ENCODE data around the gene PCDHB12.
"Not testable (repeated sequence)": the region's sequence is repeated elsewhere in the genome, so short reads cannot be mapped to it uniquely, and the experiment has no call there.

Gene PCDHB12

DNA sequence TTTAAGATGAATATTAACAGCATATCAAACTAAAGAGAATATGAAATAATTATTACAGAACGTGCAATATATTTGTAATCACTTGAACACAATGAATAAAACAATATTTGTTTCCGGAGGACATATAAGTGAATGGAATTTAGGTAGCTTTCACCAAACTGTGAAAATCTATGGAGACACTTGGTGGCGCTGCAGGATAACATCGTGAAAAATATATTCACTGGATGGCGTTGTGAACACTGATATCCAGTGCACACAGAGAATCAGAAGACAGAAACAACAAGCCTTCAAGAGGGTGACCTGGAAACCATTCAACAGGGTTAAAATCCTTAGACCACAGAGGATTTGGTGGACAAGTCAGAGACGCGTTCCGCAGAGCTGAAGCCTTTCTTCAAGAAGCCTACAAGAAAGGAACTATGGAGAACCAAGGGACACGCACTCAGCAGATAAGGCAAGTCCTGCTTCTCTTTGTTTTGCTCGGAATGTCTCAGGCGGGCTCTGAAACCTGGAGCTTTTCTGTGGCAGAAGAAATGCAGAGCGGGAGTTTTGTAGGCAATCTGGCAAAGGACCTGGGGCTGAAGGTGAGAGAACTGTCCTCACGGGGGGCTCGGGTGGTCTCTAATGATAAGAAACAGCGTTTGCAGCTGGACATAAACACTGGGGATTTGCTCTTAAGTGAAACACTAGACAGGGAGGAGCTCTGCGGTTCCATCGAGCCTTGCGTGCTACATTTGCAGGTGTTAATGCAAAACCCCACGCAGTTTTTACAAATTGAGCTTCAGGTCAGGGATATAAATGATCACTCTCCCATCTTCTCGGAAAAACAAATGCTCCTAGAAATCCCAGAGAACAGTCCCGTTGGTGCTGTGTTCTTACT lies 8.9 kb upstream of the PCDHB12 start, which contains the start of gene PCDHB11:
TSS of gene PCDHB11 (plus strand) at position 269 of the 877 bp plus-strand sequence. CDS start at position 417, 148 bp downstream.
- ChIA-PET POLR2A (no interaction called here), CTCF (interaction anchor here (1.2 kb wide), 2 partner anchors 23 to 46 kb away, joined by 3 read pairs; no protein-coding TSS in a partner anchor)
- TF ChIP-seq, protein P1, sequence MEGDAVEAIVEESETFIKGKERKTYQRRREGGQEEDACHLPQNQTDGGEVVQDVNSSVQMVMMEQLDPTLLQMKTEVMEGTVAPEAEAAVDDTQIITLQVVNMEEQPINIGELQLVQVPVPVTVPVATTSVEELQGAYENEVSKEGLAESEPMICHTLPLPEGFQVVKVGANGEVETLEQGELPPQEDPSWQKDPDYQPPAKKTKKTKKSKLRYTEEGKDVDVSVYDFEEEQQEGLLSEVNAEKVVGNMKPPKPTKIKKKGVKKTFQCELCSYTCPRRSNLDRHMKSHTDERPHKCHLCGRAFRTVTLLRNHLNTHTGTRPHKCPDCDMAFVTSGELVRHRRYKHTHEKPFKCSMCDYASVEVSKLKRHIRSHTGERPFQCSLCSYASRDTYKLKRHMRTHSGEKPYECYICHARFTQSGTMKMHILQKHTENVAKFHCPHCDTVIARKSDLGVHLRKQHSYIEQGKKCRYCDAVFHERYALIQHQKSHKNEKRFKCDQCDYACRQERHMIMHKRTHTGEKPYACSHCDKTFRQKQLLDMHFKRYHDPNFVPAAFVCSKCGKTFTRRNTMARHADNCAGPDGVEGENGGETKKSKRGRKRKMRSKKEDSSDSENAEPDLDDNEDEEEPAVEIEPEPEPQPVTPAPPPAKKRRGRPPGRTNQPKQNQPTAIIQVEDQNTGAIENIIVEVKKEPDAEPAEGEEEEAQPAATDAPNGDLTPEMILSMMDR (IDR thresholded peaks at IDR 0.05; ENCODE audit: control extremely low read depth, extremely low read depth, low read depth, missing control alignments) = no peak
- no peak for DNase-seq (ENCODE audit: extremely low spot score)

DNA sequence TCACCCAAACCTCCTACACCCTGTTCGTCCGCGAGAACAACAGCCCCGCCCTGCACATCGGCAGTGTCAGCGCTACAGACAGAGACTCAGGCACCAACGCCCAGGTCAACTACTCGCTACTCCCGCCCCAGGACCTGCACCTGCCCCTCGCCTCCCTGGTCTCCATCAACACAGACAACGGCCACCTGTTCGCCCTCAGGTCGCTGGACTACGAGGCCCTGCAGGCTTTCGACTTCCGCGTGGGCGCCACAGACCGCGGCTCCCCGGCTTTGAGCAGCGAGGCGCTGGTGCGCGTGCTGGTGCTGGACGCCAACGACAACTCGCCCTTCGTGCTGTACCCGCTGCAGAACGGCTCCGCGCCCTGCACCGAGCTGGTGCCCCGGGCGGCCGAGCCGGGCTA lies 7.4 kb upstream of the PCDHB12 start:
- POLR2A ChIA-PET; DNase-seq (ENCODE audit: extremely low spot score); CTCF ChIA-PET: not testable (repeated sequence)

DNA sequence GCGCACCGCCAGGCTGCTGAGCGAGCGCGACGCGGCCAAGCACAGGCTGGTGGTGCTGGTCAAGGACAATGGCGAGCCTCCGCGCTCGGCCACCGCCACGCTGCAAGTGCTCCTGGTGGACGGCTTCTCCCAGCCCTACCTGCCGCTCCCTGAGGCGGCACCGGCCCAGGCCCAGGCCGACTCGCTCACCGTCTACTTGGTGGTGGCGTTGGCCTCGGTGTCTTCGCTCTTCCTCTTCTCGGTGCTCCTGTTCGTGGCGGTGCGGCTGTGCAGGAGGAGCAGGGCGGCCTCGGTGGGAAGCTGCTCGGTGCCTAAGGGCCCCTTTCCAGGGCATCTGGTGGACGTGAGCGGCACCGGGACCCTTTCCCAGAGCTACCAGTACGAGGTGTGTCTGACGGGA lies 6.9 kb upstream of the PCDHB12 start:
- POLR2A ChIA-PET, CTCF ChIA-PET: not testable (repeated sequence)

DNA sequence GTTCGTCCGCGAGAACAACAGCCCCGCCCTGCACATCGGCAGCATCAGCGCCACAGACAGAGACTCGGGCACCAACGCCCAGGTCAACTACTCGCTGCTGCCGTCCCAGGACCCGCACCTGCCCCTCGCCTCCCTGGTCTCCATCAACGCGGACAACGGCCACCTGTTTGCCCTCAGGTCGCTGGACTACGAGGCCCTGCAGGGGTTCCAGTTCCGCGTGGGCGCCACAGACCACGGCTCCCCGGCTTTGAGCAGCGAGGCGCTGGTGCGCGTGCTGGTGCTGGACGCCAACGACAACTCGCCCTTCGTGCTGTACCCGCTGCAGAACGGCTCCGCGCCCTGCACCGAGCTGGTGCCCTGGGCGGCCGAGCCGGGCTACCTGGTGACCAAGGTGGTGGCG lies 1.8 kb downstream of the PCDHB12 start:
- DNase-seq (ENCODE audit: extremely low spot score); POLR2A ChIA-PET: not testable (repeated sequence)

More for the DNA sequence above, 6.9 kb upstream of the PCDHB12 start:
- not testable (repeated sequence) for DNase-seq (ENCODE audit: extremely low spot score)

DNA sequence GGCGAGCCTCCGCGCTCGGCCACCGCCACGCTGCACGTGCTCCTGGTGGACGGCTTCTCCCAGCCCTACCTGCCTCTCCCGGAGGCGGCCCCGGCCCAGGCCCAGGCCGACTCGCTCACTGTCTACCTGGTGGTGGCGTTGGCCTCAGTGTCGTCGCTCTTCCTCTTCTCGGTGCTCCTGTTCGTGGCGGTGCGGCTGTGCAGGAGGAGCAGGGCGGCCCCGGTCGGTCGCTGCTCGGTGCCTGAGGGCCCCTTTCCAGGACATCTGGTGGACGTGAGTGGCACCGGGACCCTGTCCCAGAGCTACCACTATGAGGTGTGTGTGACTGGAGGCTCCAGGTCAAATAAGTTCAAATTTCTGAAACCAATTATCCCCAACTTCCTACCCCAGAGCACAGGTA lies 2.3 kb downstream of the PCDHB12 start:
- CTCF ChIA-PET; DNase-seq (ENCODE audit: extremely low spot score); POLR2A ChIA-PET: not testable (repeated sequence)

More for the DNA sequence above, 1.8 kb downstream of the PCDHB12 start:
- CTCF ChIA-PET = not testable (repeated sequence)

DNA sequence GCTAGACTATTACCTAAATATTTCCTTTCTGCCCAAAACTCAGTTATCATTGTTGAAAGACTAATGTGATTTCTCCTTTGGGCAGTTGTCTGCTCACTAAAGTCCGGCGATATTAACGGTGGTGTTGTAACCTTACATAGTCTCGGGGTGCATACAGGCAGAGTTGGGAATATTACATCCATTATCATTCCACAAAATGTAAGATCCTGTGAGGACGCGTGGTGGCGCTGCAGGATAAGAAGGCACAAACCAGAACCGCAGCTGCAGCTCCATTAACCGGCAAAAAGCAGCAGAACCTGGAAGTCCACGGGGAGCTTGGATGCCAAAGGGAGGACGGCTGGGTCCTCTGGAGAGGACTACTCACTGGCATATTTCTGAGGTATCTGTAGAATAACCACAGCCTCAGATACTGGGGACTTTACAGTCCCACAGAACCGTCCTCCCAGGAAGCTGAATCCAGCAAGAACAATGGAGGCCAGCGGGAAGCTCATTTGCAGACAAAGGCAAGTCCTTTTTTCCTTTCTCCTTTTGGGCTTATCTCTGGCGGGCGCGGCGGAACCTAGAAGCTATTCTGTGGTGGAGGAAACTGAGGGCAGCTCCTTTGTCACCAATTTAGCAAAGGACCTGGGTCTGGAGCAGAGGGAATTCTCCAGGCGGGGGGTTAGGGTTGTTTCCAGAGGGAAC lies 5.3 kb downstream of the PCDHB12 start, which contains the start of gene PCDHB13:
TSS of gene PCDHB13 (plus strand) at position 264 of the 684 bp plus-strand sequence. CDS start at position 469, 205 bp downstream.
- POLR2A ChIA-PET; DNase-seq (ENCODE audit: extremely low spot score); CTCF ChIA-PET: not testable (repeated sequence)

DNA sequence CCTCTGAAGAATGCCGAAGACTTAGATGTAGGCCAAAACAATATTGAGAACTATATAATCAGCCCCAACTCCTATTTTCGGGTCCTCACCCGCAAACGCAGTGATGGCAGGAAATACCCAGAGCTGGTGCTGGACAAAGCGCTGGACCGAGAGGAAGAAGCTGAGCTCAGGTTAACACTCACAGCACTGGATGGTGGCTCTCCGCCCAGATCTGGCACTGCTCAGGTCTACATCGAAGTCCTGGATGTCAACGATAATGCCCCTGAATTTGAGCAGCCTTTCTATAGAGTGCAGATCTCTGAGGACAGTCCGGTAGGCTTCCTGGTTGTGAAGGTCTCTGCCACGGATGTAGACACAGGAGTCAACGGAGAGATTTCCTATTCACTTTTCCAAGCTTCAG lies 6.1 kb downstream of the PCDHB12 start:
- CTCF ChIA-PET; POLR2A ChIA-PET; DNase-seq (ENCODE audit: extremely low spot score): not testable (repeated sequence)

DNA sequence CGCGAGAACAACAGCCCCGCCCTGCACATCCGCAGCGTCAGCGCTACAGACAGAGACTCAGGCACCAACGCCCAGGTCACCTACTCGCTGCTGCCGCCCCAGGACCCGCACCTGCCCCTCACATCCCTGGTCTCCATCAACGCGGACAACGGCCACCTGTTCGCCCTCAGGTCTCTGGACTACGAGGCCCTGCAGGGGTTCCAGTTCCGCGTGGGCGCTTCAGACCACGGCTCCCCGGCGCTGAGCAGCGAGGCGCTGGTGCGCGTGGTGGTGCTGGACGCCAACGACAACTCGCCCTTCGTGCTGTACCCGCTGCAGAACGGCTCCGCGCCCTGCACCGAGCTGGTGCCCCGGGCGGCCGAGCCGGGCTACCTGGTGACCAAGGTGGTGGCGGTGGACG lies 7.0 kb downstream of the PCDHB12 start:
- CTCF ChIA-PET, POLR2A ChIA-PET: not testable (repeated sequence)

DNA sequence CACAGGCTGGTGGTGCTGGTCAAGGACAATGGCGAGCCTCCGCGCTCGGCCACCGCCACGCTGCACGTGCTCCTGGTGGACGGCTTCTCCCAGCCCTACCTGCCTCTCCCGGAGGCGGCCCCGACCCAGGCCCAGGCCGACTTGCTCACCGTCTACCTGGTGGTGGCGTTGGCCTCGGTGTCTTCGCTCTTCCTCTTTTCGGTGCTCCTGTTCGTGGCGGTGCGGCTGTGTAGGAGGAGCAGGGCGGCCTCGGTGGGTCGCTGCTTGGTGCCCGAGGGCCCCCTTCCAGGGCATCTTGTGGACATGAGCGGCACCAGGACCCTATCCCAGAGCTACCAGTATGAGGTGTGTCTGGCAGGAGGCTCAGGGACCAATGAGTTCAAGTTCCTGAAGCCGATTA lies 7.5 kb downstream of the PCDHB12 start:
- DNase-seq (ENCODE audit: extremely low spot score); POLR2A ChIA-PET; CTCF ChIA-PET: not testable (repeated sequence)

More for the DNA sequence above, 7.0 kb downstream of the PCDHB12 start:
- DNase-seq (ENCODE audit: extremely low spot score) = not testable (repeated sequence)

DNA sequence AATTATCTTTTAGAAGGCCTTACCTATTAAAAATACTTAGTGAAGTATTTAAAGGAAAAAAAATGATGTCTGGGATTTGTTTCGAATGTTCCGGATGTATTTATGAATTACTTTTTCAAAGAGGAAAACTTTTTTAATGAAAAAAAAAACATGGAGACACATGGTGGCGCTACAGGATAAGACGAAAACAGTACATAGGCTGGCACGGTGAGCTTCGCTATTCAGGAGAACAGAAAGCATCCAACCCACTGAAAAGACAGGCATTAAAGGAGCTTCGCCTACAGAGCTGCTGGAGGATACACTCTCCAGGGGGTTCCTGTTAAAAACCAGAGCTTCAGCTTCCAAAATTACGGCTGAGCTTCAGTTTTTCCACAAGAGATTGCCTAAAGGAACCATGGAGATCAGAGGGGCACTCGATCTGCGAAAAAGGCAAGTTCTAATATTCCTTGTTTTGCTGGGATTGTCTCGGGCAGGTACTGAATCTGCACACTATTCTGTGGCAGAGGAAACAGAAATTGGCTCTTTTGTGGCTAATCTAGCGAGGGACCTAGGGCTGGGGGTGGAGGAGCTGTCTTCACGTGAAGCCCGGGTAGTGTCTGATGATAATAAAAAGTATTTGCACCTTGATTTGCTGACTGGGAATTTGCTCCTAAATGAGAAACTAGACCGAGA lies 14.7 kb downstream of the PCDHB12 start, which contains the start of gene PCDHB14:
TSS of gene PCDHB14 (plus strand) at position 232 of the 672 bp plus-strand sequence. CDS start at position 395, 163 bp downstream.
- ChIA-PET POLR2A (no interaction called here), CTCF (interaction anchor here (0.9 to 1.6 kb wide), 6 partner anchors 23 to 341 kb away, joined by 3 to 8 read pairs (median 3); partner anchors contain the start of genes PCDHB11, PCDHGA10 and PCDHGB1)
- no peak for DNase-seq (ENCODE audit: extremely low spot score)
- TF ChIP-seq, protein P1 (IDR thresholded peaks at IDR 0.05; ENCODE audit: control extremely low read depth, extremely low read depth, low read depth, missing control alignments) = no peak

DNA sequence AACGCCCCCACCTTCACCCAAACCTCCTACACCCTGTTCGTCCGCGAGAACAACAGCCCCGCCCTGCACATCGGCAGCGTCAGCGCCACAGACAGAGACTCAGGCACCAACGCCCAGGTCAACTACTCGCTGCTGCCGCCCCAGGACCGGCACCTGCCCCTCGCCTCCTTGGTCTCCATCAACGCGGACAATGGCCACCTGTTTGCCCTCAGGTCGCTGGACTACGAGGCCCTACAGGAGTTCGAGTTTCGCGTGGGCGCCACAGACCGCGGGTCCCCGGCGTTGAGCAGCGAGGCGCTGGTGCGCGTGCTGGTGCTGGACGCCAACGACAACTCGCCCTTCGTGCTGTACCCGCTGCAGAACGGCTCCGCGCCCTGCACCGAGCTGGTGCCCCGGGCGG lies 16.3 kb downstream of the PCDHB12 start:
- DNase-seq (ENCODE audit: extremely low spot score); POLR2A ChIA-PET; CTCF ChIA-PET: not testable (repeated sequence)

DNA sequence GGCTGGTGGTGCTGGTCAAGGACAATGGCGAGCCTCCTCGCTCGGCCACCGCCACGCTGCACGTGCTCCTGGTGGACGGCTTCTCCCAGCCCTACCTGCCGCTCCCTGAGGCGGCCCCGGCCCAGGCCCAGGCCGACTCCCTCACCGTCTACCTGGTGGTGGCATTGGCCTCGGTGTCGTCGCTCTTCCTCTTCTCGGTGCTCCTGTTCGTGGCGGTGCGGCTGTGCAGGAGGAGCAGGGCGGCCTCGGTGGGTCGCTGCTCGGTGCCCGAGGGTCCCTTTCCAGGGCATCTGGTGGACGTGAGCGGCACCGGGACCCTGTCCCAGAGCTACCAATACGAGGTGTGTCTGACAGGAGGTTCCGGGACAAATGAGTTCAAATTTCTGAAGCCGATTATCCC lies 16.9 kb downstream of the PCDHB12 start:
- CTCF ChIA-PET = interaction anchor here (1.5 kb wide), 1 partner anchor 95 kb away, joined by 3 read pairs; no protein-coding TSS in a partner anchor
- POLR2A ChIA-PET; DNase-seq (ENCODE audit: extremely low spot score): not testable (repeated sequence)

Measured in GM10248 (cell line).